Measurements from ENCODE around the gene DHRS12. TPM values are rescaled to one million over a fixed set of nuclear protein-coding genes. Genes with fewer than 3 reads are reported as not detected.

Gene DHRS12
- total RNA-seq, 1 experiment from 2014 or later = 6.8 TPM

- no TSS peak for BruUV-seq (replicated peaks)
- Mint-ChIP-seq H3K27ac (ENCODE audit: low read depth, unreplicated experiment) (no peak overlapping the region), H3K4me3 (ENCODE audit: unreplicated experiment) (no peak overlapping the region), H3K27me3 (ENCODE audit: insufficient read depth, unreplicated experiment) (no peaks in the 10 kb centered on the region), H3K9me3 (ENCODE audit: unreplicated experiment) (no peaks in the 10 kb centered on the region), H3K4me1 (ENCODE audit: insufficient read depth, unreplicated experiment) (no peaks in the 10 kb centered on the region), H3K36me3 (ENCODE audit: insufficient read depth, unreplicated experiment) (peaks cover 94% of the 10 kb centered on the region)
- intact Hi-C loops (cut with micrococcal nuclease) = no loop called here
- no peak for DNase-seq (ENCODE audit: unreplicated experiment)
- no peak for TF ChIP-seq CTCF (IDR thresholded peaks at IDR 0.05; ENCODE audit: unreplicated experiment)
- ChIA-PET POLR2A (interaction anchor here (0.6 to 1.5 kb wide), 2 partner anchors 12 to 418 kb away, joined by 3 to 4 read pairs; no protein-coding TSS in a partner anchor), CTCF (interaction anchor here (0.7 to 1.1 kb wide), 3 partner anchors 22 to 1736 kb away, joined by 3 read pairs; no protein-coding TSS in a partner anchor)
Observed at GRCh38 chr13:51758691-51759090, 45.3 kb downstream of the DHRS12 start.

- POLR2A ChIA-PET = interaction anchor here (0.8 to 1.0 kb wide), 2 partner anchors 40 to 322 kb away, joined by 3 read pairs; no protein-coding TSS in a partner anchor
- peaks cover 95% of the 10 kb centered on the region for H3K36me3 Mint-ChIP-seq (ENCODE audit: insufficient read depth, unreplicated experiment)
Observed at GRCh38 chr13:51756651-51757050, 47.3 kb downstream of the DHRS12 start.

GRCh38 chr13:51747438-51748434, 56.2 kb downstream of the DHRS12 start:
- no peak for DNase-seq (ENCODE audit: unreplicated experiment)
- BruUV-seq (replicated peaks) = no TSS peak
- no peaks in the 10 kb centered on the region for H3K4me1 Mint-ChIP-seq (ENCODE audit: insufficient read depth, unreplicated experiment)
- POLR2A ChIA-PET = interaction anchor here (0.5 to 1.4 kb wide), 2 partner anchors 8 to 615 kb away, joined by 3 read pairs; no protein-coding TSS in a partner anchor
- no peak for TF ChIP-seq CTCF (IDR thresholded peaks at IDR 0.05; ENCODE audit: unreplicated experiment)
- no peaks in the 10 kb centered on the region for H3K27me3 Mint-ChIP-seq (ENCODE audit: insufficient read depth, unreplicated experiment)
- CTCF ChIA-PET = interaction anchor here (1.1 kb wide), 1 partner anchor 10 kb away, joined by 4 read pairs; no protein-coding TSS in a partner anchor
- no peak overlapping the region for H3K27ac Mint-ChIP-seq (ENCODE audit: low read depth, unreplicated experiment)
- intact Hi-C loops (cut with micrococcal nuclease) = no loop called here
- no peak overlapping the region for H3K4me3 Mint-ChIP-seq (ENCODE audit: unreplicated experiment)
- H3K36me3 Mint-ChIP-seq (ENCODE audit: insufficient read depth, unreplicated experiment) = peaks cover 86% of the 10 kb centered on the region
- no peaks in the 10 kb centered on the region for H3K9me3 Mint-ChIP-seq (ENCODE audit: unreplicated experiment)

More at GRCh38 chr13:51756651-51757050, 47.3 kb downstream of the DHRS12 start:
- Mint-ChIP-seq H3K4me3 (ENCODE audit: unreplicated experiment) (no peak overlapping the region), H3K27ac (ENCODE audit: low read depth, unreplicated experiment) (no peak overlapping the region), H3K9me3 (ENCODE audit: unreplicated experiment) (no peaks in the 10 kb centered on the region), H3K4me1 (ENCODE audit: insufficient read depth, unreplicated experiment) (no peaks in the 10 kb centered on the region), H3K27me3 (ENCODE audit: insufficient read depth, unreplicated experiment) (no peaks in the 10 kb centered on the region)
- TF ChIP-seq CTCF (IDR thresholded peaks at IDR 0.05; ENCODE audit: unreplicated experiment) = no peak
- CTCF ChIA-PET = interaction anchor here (0.6 to 1.3 kb wide), 4 partner anchors 12 to 472 kb away, joined by 3 to 4 read pairs (median 4); no protein-coding TSS in a partner anchor
- intact Hi-C loops (cut with micrococcal nuclease) = no loop called here
- BruUV-seq (replicated peaks) = no TSS peak
- DNase-seq (ENCODE audit: unreplicated experiment) = no peak

GRCh38 chr13:51746802-51747201, 57.2 kb downstream of the DHRS12 start:
- Mint-ChIP-seq H3K27me3 (ENCODE audit: insufficient read depth, unreplicated experiment) (no peaks in the 10 kb centered on the region), H3K27ac (ENCODE audit: low read depth, unreplicated experiment) (no peak overlapping the region), H3K9me3 (ENCODE audit: unreplicated experiment) (no peaks in the 10 kb centered on the region), H3K36me3 (ENCODE audit: insufficient read depth, unreplicated experiment) (peaks cover 82% of the 10 kb centered on the region), H3K4me1 (ENCODE audit: insufficient read depth, unreplicated experiment) (no peaks in the 10 kb centered on the region), H3K4me3 (ENCODE audit: unreplicated experiment) (no peak overlapping the region)
- no peak for DNase-seq (ENCODE audit: unreplicated experiment)
- no peak for TF ChIP-seq CTCF (IDR thresholded peaks at IDR 0.05; ENCODE audit: unreplicated experiment)
- BruUV-seq (replicated peaks) = no TSS peak
- intact Hi-C loops (cut with micrococcal nuclease) = no loop called here
- ChIA-PET CTCF (no interaction called here), POLR2A (interaction anchor here (0.6 to 0.9 kb wide), 2 partner anchors 163 to 378 kb away, joined by 3 read pairs; partner anchors contain the start of gene WDFY2)

All from MCF 10A (cell line).